Stimulated activated CD8-positive, alpha-beta memory T cell treated with anti-CD3 and anti-CD28 coated beads, Interleukin-2, amount 100 ng/mL, for 48 hours (primary cell): ENCODE data around the gene TMEM217.
"Not testable (repeated sequence)": the region's sequence is repeated elsewhere in the genome, so short reads cannot be mapped to it uniquely, and the experiment has no call there.

ENCODE experiments used
- DNase-seq, 2 donors: peaks; one replicate each; pipeline ENCODE4 v3.0.0-alpha.2; 2020; ENCODE audit warnings: low read depth in 2 of 2

TMEM217 gene

DNA sequence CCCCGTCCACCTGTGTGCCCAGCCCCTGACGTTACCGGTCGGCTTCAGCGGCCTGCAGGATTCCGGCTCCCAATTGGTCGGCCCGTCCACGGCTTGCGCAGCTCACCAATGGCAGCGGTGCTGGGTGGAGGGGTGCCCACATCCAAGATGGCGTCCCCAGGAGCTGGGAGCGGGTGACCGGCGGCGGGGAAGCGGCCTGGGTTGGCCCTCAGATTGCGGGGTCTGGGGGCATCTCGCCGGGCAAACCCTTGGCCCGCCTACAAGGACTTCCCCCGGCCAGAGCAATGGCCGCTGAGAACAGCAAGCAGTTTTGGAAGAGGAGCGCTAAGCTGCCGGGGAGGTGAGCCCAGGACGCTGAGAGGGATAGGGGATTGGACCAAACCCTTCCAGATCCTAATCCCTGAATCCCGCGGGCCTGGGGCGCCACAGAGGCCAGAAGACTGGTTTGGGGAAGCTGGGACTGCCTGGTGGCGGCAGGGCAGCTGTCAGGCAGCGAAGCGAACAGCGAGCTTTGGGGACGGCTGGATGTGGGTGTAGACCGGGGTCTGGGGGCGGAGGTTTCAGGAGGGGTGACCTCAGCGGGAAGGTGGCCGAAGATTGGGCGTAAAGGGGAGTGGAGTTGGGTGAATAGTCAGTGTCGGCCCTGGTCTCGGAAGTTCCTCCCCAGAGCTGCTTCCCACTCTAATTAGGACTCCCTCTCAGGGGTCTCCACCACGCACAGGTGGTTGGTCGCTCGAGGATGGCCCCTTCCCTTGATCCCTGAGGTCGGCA is at the start of gene TMEM217, which contains the start of gene TBC1D22B:
Gene TMEM217 (minus strand): TSS at position 511 of the 771 bp plus-strand sequence. CDS start 39,114 bp downstream, outside the sequence.
Gene TBC1D22B (plus strand): TSS at position 139 of the 771 bp plus-strand sequence. CDS start 146 bp downstream, at position 285.
- DNase-seq: peak; percentile 91 to 94

DNA sequence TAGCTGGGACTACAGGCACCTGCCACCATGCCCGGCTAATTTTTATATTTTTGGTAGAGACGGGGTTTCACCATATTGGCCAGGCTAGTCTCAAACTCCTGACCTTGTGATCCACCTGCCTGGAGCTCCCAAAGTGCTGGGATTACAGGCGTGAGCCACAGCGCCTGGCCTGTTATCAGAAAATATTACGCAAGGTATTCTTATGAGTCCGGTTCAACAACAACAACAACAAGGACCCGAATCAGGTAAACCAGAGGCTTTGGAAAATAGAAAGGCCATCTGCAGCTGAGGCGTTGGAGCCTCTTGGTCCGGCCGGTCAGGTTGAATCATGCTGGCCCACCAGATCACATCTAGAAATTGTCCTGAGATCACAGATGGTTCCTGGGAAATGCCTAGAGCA is 49.5 kb upstream of the TMEM217 start:
- not testable (repeated sequence) for DNase-seq

DNA sequence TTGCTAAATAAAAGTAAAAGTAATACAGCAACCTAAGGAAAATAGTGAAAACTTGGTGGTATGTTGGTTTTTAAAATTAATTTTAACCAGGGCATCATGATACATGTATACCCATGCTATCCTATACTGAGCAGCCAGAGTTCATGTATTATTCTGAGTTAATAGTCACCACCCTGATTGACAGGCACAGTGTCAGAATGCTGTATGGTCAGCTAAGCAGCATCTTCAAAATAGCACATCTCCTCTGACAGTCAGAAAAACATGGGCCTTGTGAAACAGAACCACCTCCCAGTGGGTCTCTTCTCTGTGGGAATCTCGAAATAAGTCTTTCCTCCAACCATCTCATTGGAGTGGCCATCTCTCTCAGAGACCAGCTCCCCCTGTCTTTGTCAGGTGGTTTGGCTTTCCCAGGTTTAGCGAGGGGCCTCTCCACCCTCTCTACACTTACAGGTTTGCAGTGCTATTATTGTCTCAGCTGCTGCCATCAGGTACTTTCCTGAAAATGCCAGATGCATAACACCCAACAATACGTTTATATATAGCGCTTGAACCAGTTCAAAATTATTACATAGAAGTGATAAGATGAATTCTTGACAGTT is 48.8 kb upstream of the TMEM217 start:
- DNase-seq: no peak

DNA sequence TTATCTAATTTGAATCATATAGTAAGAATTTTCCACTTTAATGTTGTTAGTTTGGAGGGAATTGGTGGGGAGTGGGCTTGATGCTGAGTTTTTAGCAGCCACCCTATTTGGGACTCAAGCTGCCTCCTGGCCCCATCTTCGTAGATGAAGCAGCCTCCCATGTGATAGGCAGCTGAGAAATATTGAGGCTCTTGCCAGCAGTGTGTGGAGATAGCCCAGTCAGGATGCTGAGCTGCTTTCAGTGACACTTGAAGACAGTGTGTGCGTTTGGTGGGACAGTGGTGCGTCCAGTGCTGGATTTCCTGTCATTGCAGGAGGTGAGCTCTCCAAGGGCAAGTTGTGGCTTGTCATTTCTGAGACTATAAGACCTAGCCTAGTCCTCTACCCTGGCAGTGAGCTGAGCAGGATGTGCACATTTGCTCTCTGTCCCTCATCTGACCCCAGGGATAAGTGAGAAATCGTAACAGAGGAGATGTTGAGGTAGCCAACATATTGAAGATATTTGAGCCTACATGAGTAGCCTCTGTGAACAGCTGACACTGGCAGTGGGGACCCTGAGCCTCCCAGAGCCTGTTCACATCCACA is 48.0 kb upstream of the TMEM217 start:
- no peak for DNase-seq

DNA sequence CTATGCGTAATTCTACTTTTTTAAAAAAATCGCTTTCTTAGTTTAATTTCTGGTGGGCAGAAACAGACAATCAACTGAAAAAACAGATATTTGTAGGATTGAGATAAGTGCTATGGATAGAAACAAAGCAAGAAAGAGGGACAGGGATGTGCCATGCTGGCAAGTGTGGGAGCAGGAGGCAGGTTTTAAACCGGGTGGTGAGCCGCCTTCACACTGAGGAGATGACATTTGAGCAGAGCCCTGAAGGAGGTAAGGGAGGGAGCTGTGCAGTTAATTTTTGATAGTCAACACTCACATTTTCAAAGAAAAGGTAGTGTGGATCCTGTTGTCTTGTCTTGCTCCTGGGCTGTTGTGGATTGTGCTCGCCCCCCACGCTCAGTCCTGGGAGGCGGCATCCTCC is 46.8 kb upstream of the TMEM217 start:
- no peak for DNase-seq

DNA sequence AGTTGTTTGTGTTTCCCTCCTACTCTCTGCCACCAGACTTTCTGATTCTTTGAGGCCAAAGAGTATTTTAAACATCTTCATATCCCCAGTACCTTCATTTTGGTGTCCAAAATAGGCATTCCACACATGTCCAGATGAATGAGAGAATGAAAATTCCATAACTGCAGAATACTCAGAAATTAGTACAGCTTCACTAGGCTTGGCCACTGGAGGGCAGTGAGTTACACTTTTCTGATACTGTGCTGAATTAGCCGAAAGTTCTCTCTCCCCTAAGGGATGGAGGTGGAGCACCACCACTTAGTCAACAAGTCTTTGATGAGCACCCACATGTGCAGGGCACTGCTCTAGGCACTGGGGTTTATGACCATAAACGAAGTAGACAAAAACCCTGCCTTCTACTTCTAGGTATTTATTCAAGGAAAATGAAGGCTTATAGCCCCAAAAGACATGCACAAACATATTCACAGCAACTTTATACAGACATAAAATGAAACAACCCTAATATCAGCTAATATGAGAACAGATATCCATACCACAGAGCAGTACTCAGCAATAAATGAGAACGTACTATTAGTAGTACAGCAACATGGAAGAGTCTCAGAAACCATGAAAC is 46.1 kb upstream of the TMEM217 start:
- DNase-seq: no peak

DNA sequence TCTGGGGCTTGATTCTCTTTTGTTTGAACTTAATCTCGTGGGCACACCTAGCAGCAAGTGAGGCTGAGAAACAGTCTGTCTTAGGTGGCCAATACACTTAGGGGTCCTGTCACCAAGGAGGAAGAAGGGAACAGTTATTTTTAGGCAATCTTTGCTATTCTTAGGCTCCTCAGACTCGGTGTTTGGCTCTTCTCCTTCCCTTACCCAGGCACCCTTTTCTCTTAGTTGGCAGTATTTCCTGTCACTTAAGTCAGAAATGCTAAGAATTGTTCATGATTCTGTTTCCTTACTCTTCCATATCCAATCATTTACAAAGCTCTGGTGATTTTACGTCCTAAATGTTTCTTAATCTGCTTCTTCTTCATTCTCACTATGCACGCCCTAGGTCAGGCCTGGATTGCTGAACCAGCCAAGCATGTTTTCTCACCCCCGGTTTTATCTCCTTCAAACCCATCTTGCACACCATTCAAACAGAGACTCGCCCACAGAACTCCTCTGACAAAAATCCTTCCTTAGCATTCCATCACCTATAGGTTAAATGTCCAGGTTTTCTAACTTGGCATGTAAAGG is 45.2 kb upstream of the TMEM217 start:
- no peak for DNase-seq

DNA sequence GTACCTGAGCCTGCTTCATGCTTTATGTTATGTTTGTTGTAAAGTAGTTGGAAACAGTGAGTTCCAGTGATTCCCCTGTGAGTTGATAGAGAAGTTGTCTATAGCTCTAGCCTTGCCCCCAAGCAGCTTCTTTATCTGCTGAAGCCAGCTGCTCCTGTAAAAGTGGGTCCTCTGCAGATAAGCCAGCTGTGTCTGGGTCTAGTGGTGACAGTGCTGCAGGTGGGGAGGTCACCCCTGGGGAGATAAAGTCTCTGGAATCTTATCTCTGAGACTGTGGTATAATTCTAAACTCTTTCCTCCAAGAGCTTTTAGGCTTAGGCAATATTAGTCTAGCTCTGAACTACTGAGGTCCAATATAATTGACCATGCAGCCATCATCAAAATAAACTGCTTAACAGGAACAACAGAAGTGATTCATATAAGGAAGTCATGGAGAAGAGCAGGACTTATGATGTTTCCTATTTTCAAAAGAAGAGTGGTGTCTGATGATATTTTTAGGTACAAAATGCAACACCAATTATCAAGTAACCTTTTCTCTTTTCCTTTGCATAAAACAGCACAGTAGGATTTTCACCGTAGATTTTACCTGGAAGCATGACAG is 44.2 kb upstream of the TMEM217 start:
- no peak for DNase-seq

DNA sequence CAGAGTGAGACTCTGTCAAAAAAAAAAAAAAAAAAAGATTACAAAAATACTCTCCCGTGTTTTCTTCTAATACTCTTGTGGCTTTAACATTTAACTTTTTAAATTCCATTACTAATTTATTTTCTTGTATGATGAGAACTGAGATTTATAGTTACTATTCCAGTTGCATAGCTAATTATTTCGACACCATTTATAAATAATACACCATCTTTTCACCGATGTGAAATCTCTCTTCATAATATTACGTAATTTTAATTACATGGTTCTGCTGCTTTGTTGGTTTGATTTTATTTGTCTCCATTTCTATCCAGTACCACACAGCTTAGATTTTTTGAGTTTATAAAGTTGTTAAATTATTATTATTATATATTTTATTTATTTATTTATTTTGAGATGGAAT is 42.0 kb upstream of the TMEM217 start:
- DNase-seq: no peak

DNA sequence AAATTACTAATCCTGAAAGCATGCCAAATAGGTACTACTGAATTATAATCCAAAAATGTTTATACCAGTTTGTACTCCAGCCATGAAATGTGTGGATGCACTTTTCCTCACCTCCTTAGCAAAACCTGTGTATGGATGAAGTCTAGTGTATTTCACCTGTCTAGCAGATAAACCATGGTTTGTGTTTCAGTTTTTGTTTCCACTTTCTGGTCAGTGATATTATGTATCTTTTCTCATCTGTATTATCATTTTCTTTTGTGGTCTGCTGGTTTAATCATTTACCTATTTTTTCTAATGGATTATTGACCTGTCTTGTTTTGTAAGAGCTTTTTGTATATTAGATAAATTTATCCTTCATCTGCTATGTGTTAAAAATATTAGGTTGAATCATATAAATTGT is 41.0 kb upstream of the TMEM217 start:
- no peak for DNase-seq

DNA sequence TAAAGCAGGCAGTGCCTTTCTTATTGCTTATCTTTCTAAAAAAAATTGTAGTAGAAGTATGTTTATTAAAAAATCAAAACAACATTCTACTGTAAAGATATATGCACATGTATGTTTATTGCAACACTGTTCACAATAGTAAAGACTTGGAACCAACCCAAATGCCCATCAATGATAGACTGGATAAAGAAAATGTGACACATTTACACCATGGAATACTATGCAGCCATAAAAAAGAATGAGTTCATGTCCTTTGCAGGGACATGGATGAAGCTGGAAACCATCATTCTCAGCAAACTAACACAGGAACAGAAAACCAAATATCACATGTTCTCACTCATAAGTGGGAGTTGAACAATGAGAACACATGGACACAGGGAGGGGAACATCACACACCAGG is 39.7 kb upstream of the TMEM217 start:
- not testable (repeated sequence) for DNase-seq

DNA sequence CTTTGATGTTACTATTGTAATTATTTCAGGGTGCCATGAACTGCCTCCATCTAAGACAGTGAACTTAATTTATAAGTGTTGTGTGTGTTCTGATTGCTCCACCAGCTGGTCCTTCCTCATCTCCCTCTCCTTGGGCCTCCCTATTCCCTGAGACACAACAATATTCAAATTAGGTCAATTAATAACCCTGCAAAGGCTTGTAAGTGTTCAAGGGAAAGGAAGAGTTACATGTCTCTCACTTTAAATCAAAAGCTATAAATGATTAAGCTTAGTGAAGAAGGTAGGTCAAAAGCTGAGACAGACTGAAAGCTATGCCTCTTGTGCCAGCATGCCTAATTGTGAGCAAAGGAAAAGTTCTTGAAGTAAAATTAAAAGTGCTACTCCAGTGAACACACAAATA is 35.5 kb upstream of the TMEM217 start:
- DNase-seq: no peak

DNA sequence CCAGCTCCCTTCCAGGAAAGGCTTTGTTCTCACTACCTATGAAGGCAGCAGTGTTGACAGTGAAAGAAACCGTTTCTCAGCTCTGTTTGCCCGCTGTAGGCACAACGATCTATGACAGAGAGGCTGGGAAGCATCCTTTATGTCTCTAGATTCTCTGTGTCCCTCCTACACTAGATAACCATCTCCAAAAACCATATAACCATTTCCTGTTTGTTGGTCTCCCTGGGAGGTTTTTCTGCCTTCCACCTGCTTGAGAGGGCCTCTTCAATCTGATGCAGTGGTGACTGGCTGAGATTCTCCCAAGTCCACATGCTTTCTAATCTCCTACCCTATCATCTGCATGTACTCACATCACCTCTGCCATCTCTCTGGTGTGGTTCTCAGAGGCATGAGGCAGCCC is 32.0 kb upstream of the TMEM217 start:
- DNase-seq: peak in 1 of 2 donors; percentile 8

DNA sequence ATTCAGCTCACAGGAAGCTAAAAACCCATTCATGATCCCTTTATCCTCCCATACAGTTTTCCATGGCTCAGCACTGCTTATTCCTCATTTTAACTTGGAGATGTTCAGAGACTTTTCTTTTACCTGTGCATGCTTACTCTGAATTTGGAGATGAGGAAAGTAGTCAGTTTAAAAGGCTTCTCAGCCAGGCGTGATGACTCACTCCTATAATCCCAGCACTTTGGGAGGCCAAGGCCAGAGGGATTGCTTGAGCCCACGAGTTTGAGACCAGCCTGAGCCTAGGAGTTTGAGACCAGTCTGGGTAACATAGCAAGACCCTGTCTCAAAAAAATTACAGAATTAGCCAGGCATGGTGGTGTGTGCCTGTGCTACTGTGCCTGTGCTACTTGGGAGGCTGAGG is 30.3 kb upstream of the TMEM217 start:
- no peak for DNase-seq

DNA sequence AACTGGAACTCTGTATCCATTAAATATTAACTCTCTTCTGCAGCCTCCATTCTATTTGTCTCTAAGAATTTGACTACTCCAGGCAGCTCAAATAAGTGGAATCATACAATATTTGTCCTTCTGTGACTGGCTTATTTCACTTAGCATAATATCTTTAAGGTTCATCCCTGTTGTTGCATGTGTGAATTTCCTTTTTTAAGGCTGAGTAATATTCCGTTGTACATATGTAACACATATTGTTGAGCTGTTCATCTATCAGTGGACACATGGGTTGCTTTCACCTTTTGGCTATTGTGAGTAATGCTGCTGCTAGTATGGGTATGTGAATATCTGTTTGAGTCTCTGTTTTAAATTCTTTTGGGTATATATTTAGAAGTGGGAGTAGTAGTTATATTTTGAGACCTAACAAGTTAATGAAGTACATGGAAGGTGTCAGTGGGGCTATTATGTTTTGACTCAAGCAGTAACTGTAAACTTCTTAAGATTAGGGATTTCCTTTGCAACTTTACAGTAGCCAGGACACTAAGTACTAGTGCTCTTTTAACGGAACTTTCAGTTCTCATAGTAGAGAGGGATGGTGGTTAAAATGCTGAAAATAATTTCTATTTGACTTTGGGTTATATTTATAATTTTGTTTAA is 29.7 kb upstream of the TMEM217 start:
- DNase-seq: no peak

DNA sequence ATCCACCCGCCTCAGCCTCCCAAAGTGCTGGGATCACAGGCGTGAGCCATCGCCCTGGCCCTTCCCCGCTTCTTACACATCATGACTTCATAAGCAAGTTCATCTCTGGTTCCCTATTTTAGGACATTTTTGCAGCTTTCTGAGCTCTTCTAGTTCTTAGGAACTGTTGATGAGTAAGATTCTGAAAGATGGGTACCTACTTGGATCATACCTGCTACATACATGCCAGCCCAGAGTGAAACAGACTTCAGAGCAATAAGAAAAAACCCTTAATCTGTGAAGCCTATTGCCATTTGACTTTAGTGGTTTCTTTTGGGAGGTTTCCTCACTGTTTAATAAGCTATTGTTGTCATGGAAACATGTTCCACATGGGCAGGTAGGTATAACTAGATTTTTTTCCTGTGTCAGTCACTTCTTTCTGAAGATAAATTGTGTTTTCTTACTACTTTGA is 27.9 kb upstream of the TMEM217 start:
- DNase-seq: peak in 1 of 2 donors; percentile 26

DNA sequence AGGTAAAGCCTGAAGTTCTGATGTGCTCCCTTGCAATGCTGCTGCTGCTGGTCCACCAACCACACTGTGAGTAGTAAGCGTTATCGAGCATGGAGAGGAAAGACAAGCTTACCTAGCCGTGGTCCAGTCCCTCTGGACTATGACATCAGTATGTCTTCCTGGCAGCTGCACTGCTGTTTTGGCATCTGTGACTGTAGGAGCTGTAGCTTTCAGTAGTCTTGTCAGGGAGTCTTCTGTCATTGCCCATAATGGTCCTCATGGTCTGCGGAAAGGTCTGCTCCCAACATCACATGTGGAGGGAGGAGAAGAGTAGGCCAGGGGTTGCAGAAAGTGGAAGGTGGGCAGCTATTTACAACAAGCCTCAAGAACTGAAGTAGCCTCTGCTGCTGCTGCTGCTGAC is 26.8 kb upstream of the TMEM217 start:
- no peak for DNase-seq

DNA sequence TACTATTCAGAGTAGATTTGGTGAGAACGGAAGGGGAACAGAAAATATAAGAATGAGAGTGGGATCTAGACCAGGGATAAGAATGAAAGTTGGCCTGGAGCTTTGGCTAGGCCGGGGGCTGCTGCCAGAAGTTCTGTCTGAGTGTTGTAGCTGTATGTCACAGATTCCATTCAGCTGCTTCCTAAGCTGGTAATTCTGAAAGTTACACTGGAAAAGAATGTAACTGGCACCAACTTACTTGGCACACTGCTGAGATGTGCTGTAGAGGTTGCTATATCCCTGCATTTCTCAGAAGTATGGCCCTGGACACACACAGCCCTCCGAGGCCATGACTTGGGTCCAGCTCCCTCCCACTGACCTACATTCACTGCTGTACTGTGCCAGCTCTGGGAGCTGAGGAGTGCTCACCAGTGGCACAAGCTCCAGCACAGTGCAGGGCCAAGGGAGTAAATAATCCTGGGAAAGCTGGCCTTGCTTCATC is 25.8 kb upstream of the TMEM217 start:
- DNase-seq: no peak

DNA sequence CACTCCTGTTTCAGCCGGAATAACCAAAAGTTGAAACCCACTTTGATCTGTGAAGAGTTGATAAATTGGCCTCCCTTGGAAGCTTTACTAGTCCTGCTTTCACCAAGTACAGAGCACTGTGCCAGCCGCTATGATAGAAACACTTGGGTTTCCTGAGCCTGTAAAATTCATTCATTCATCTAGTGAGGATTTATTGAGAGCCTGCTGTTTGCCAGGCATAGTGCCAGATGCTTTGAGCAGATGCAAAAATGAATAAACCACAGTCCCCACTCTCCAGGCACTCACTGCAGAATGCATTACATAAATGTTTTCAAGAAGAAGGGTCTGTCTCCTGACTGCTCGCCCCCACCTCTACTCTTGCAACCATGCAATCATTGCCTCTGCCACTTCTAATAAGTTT is 25.3 kb upstream of the TMEM217 start:
- no peak for DNase-seq

DNA sequence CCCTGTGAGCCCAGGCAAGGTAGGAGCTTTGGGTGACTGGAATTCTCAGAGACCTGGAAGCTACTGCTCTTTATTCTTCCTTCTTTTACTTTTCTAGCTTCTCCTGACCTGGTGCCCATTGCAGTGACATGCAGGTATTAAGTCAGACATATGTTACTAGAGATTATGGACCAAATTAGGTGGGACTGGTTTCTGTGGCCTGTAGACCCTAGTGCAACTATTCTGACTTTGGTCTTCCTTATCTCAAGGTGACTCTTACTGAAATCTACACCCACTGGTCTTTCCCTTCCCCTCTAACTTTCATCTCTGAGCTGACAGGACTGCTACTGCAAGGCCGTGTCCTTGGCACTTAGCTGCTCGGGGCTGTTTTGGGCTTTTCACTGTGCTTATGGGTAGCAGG is 24.4 kb upstream of the TMEM217 start:
- no peak for DNase-seq
